SU-DHL-6 (cell line): ENCODE measurements around the gene ARHGAP29.

ENCODE experiments used
- H2AFZ ChIP-seq: fragments of 200-600 bp; sonication (generic); 2 replicates; pipeline ENCODE4 v1.6.1; 2014; ENCODE audit warnings: low read depth, mild to moderate bottlenecking, moderate library complexity, mixed read lengths, antibody characterized with exemption, low read length; ENCODE audit not compliant: severe bottlenecking
- H3F3A ChIP-seq: fragments of 200-600 bp; shearing (Covaris generic); 2 replicates; pipeline ENCODE4 v1.6.0; 2016; ENCODE audit warnings: antibody characterized with exemption, mild to moderate bottlenecking; ENCODE audit not compliant: insufficient read depth
- H3K27ac ChIP-seq: fragments of 200-600 bp; sonication (generic); 2 replicates; pipeline ENCODE4 v1.5.1; 2016; ENCODE audit warnings: low read depth, mild to moderate bottlenecking, low read length, moderate library complexity, mixed read lengths
- H3K27me3 ChIP-seq: fragments of 200-600 bp; sonication (generic), shearing (Covaris generic); 2 replicates; pipeline ENCODE4 v1.6.0; 2014; ENCODE audit warnings: mild to moderate bottlenecking, low read length
- H3K36me3 ChIP-seq: fragments of 200-600 bp; sonication (generic); 2 replicates; pipeline ENCODE4 v1.6.1; 2014; ENCODE audit warnings: mild to moderate bottlenecking, low read length, mixed read lengths
- H3K4me2 ChIP-seq: fragments of 300-600, 200-600 bp; shearing (Covaris generic), sonication (generic); 2 replicates; pipeline ENCODE4 v1.6.0; 2014; ENCODE audit warnings: low read length, low read depth, mild to moderate bottlenecking; ENCODE audit not compliant: poor library complexity, severe bottlenecking
- H3K4me3 ChIP-seq: fragments of 200-600 bp; sonication (generic); 2 replicates; pipeline ENCODE4 v1.5.1; 2014; ENCODE audit warnings: antibody characterized with exemption, low read length, mild to moderate bottlenecking, mixed read lengths; ENCODE audit not compliant: insufficient read depth, poor library complexity, severe bottlenecking
- H3K79me2 ChIP-seq: fragments of 200-600 bp; sonication (generic); 2 replicates; pipeline ENCODE4 v1.6.1; 2014; ENCODE audit warnings: mild to moderate bottlenecking, low read length, moderate library complexity; ENCODE audit not compliant: insufficient read depth
- H3K9ac ChIP-seq: fragments of 200-600 bp; sonication (generic); 2 replicates; pipeline ENCODE4 v1.7.0; 2014; ENCODE audit warnings: mild to moderate bottlenecking, low read length
- H3K9me2 ChIP-seq: fragments of 200-600 bp; sonication (generic); replicated peaks from 2 replicates; pipeline ENCODE4 v1.6.1; 2014; ENCODE audit warnings: low read length; ENCODE audit not compliant: insufficient read depth
- H3K9me3 ChIP-seq: fragments of 200-600 bp; sonication (generic); 2 replicates; pipeline ENCODE4 v1.6.1; 2014; ENCODE audit warnings: low read length, mixed read lengths; ENCODE audit not compliant: insufficient read depth
- H4K20me1 ChIP-seq: fragments of 200-600 bp; sonication (generic); 2 replicates; pipeline ENCODE4 v1.6.1; 2014; ENCODE audit warnings: low read depth, mild to moderate bottlenecking, antibody characterized with exemption, low read length, moderate library complexity, mixed read lengths
- EZH2phosphoT487 ChIP-seq: fragments of 200-600 bp; sonication (generic), shearing (Covaris generic); conservative IDR thresholded peaks from 2 replicates; pipeline ENCODE4 v1.6.1; 2018; ENCODE audit warnings: mild to moderate bottlenecking, antibody characterized with exemption, low read length, moderate library complexity, mixed read lengths
- TF ChIP-seq, protein P1 (sequence below): fragments of 200-600 bp; sonication (generic); IDR thresholded peaks from one replicate; pipeline ENCODE4 v1.5.1; 2017; ENCODE audit warnings: antibody characterized with exemption, mild to moderate bottlenecking, low read length, moderate library complexity; ENCODE audit not compliant: insufficient read depth, poor library complexity, severe bottlenecking

ARHGAP29 gene, protein sequence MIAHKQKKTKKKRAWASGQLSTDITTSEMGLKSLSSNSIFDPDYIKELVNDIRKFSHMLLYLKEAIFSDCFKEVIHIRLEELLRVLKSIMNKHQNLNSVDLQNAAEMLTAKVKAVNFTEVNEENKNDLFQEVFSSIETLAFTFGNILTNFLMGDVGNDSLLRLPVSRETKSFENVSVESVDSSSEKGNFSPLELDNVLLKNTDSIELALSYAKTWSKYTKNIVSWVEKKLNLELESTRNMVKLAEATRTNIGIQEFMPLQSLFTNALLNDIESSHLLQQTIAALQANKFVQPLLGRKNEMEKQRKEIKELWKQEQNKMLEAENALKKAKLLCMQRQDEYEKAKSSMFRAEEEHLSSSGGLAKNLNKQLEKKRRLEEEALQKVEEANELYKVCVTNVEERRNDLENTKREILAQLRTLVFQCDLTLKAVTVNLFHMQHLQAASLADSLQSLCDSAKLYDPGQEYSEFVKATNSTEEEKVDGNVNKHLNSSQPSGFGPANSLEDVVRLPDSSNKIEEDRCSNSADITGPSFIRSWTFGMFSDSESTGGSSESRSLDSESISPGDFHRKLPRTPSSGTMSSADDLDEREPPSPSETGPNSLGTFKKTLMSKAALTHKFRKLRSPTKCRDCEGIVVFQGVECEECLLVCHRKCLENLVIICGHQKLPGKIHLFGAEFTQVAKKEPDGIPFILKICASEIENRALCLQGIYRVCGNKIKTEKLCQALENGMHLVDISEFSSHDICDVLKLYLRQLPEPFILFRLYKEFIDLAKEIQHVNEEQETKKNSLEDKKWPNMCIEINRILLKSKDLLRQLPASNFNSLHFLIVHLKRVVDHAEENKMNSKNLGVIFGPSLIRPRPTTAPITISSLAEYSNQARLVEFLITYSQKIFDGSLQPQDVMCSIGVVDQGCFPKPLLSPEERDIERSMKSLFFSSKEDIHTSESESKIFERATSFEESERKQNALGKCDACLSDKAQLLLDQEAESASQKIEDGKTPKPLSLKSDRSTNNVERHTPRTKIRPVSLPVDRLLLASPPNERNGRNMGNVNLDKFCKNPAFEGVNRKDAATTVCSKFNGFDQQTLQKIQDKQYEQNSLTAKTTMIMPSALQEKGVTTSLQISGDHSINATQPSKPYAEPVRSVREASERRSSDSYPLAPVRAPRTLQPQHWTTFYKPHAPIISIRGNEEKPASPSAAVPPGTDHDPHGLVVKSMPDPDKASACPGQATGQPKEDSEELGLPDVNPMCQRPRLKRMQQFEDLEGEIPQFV

DNA sequence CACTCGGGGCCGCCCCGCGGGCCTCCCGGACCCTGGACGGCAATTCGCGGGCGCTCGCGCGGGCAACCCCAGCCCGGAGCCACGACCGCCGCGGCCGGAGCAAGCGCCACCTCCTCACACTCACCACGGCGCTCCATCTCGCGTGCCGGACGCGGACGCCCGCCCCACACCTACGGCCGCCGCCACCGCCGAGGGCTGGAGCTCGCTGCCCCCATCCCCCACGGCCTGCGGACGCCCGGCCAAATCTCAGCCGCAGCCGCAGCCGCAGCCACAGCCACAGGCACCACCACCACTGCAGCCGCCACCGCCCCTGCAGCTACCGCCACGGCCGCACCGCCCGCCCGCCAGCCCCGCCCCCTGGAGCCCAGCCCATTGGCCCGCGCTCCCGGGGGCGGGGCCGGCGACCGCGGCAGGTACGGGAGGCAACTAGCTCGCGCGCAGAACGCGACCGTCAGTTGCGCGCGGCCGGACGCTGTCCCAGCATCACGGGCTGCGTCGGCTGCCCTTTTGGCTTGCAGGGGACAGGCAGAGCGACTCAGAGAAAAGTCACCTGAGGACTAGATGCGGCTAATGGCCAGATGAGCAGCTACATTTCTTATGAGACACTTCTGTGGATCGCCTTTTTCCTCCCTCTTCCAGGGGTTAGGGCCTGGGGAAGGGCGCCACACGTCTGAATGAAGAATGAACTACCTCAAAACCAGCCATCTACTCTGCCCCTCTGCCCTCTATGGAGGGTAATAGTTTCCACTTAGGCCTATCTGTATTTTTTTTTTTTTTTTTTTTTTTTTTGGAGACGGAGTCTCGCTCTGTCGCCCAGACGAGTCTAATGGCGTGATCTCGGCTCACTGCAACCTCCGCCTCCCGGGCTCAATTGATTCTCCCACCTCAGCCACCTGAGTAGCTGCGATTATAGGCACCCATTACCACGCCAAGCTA, at the start of gene ARHGAP29:
TSS of gene ARHGAP29 (minus strand) at position 294 of the 936 bp plus-strand sequence. CDS start 5,973 bp downstream, outside the sequence.
- Histone ChIP-seq H4K20me1 (no peaks in the 10 kb centered on the region), H3K9ac (peak within 1 kb of the TSS; percentile 32), H3K9me3 (no peaks in the 10 kb centered on the region), H3K4me2 (peak within 1 kb of the TSS; percentile 59), H3F3A (no peaks in the 10 kb centered on the region), H3K9me2 (no peaks in the 10 kb centered on the region), H3K36me3 (no peaks in the 10 kb centered on the region), H3K27me3 (no peaks in the 10 kb centered on the region), H3K27ac (no peak within 1 kb of the TSS), H3K79me2 (no peaks in the 10 kb centered on the region), H2AFZ (peak within 1 kb of the TSS; percentile 84), H3K4me3 (peak within 1 kb of the TSS; percentile 44)
- TF ChIP-seq EZH2phosphoT487 = no peak
- TF ChIP-seq, protein P1, sequence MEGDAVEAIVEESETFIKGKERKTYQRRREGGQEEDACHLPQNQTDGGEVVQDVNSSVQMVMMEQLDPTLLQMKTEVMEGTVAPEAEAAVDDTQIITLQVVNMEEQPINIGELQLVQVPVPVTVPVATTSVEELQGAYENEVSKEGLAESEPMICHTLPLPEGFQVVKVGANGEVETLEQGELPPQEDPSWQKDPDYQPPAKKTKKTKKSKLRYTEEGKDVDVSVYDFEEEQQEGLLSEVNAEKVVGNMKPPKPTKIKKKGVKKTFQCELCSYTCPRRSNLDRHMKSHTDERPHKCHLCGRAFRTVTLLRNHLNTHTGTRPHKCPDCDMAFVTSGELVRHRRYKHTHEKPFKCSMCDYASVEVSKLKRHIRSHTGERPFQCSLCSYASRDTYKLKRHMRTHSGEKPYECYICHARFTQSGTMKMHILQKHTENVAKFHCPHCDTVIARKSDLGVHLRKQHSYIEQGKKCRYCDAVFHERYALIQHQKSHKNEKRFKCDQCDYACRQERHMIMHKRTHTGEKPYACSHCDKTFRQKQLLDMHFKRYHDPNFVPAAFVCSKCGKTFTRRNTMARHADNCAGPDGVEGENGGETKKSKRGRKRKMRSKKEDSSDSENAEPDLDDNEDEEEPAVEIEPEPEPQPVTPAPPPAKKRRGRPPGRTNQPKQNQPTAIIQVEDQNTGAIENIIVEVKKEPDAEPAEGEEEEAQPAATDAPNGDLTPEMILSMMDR = no peak

DNA sequence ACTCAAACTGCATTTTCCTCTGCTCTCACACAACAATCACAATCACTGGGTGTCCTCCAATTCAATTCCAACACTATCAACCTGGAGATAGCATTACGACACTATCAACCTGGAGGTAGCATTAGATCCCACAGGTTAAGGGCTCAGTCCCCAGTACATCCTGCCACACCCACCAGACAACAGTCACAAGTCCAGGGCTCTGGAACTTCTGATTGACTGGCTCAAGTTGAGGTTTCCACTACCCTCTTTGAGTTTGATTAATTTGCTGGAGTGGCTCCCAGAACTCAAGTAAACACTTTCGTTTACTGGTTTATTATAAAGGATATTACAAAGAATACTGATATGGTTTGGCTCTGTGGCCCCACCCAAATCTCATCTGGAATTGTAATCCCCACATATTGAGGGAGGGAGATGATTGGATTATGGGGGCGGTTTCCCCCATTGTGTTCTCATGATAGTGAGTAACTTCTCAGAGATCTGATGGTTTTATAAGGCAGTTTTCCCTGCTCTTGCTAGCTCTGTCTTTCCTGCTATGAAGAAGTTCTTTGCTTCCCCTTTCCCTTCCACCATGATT, 49.6 kb upstream of the ARHGAP29 start:
- Histone ChIP-seq H3K36me3 (no peaks in the 10 kb centered on the region), H3F3A (no peaks in the 10 kb centered on the region), H4K20me1 (no peaks in the 10 kb centered on the region), H3K27me3 (no peaks in the 10 kb centered on the region), H3K27ac (no peak overlapping the region), H3K9ac (no peak overlapping the region), H3K4me2 (no peak overlapping the region), H3K9me2 (no peaks in the 10 kb centered on the region), H2AFZ (no peak overlapping the region), H3K9me3 (no peaks in the 10 kb centered on the region), H3K79me2 (no peaks in the 10 kb centered on the region), H3K4me3 (no peak overlapping the region)
- TF ChIP-seq EZH2phosphoT487 = no peak
- TF ChIP-seq, protein P1 = no peak
